IMR-90 (cell line): Measurements from ENCODE around the gene ICAM5.

Source experiments
- BHLHE40 ChIP-seq: fragments of 150-350 bp; IDR thresholded peaks from 2 replicates; pipeline ENCODE4 v1.6.1; 2016; ENCODE audit warnings: mild to moderate bottlenecking, low read depth, low read length
- CEBPB ChIP-seq: IDR thresholded peaks from 2 replicates; pipeline ENCODE4 v1.6.1; 2012; ENCODE audit warnings: low read depth, low read length, improper control_type of control experiment
- CHD1 ChIP-seq: IDR thresholded peaks from 2 replicates; pipeline ENCODE4 v1.6.1; 2012; ENCODE audit warnings: low read depth, low read length, improper control_type of control experiment
- CTCF ChIP-seq: conservative IDR thresholded peaks from 2 replicates; pipeline ENCODE4 v1.5.1; 2012; ENCODE audit warnings: mild to moderate bottlenecking, low read depth, low read length, improper control_type of control experiment
- MAFK ChIP-seq: IDR thresholded peaks from 2 replicates; pipeline ENCODE4 v1.6.1; 2012; ENCODE audit warnings: low read depth, low read length, improper control_type of control experiment
- POLR2A ChIP-seq: IDR thresholded peaks from 2 replicates; pipeline ENCODE4 v1.6.1; 2012; ENCODE audit warnings: mild to moderate bottlenecking, low read depth, low read length
- RFX5 ChIP-seq: IDR thresholded peaks from 2 replicates; pipeline ENCODE4 v1.8.0; 2012; ENCODE audit warnings: low read depth, mild to moderate bottlenecking, low read length, moderate library complexity
- SMC3 ChIP-seq: fragments of 150-350 bp; IDR thresholded peaks from 2 replicates; pipeline ENCODE4 v1.6.1; 2016; ENCODE audit warnings: low read depth, mild to moderate bottlenecking, antibody characterized with exemption, low read length, moderate library complexity
- USF2 ChIP-seq: fragments of 150-350 bp; IDR thresholded peaks from 2 replicates; pipeline ENCODE4 v1.6.1; 2017; ENCODE audit warnings: mild to moderate bottlenecking, antibody characterized with exemption, low read length, low read depth

- TF ChIP-seq POLR2A (no peak), CHD1 (no peak), CTCF (no peak), SMC3 (no peak), MAFK (no peak), RFX5 (no peak), BHLHE40 (no peak), CEBPB (no peak), USF2 (no peak)
These were observed 1.0 kb upstream of the ICAM5 start for GRCh38 chr19:10288662-10289166.
